Stimulated activated CD4-positive, alpha-beta T cell treated with anti-CD3 and anti-CD28 coated beads, Interleukin-15, amount 100 ng/mL, for 24 hours (primary cell): Measurements from ENCODE around the gene TAT.

Experiments
- DNase-seq: peaks from one replicate; pipeline ENCODE4 v3.0.0-alpha.2; 2020

TAT gene

GRCh38 chr16:71536752-71537499 is 40.0 kb downstream of the TAT start:
- no peak for DNase-seq

GRCh38 chr16:71532366-71532765 is 44.5 kb downstream of the TAT start:
- no peak for DNase-seq

GRCh38 chr16:71528863-71529262 is 48.0 kb downstream of the TAT start:
- DNase-seq: no peak

GRCh38 chr16:71528257-71528656 is 48.6 kb downstream of the TAT start:
- DNase-seq: no peak

- DNase-seq: peak; percentile 3
Observed at GRCh38 chr16:71526111-71526631, 50.7 kb downstream of the TAT start, which contains the start of gene CHST4. Gene CHST4, plus strand, starts transcription at chr16:71526426. Its CDS starts 10,252 bp downstream, at chr16:71536678.

GRCh38 chr16:71524566-71525553 is 52.0 kb downstream of the TAT start:
- no peak for DNase-seq

- DNase-seq: no peak
Observed at GRCh38 chr16:71520550-71520949, 56.3 kb downstream of the TAT start.
